Ovary (tissue), 9 donors: ENCODE results near the gene KATNA1. TPM values are rescaled to one million over a fixed set of nuclear protein-coding genes. Genes with fewer than 3 reads are reported as not detected.

Source experiments
- DNase-seq, 5 donors: peaks; one replicate each; pipeline ENCODE4 v3.0.0-alpha.2; 2019 to 2020
- H3K27ac ChIP-seq, 2 donors: fragments of 200-600 bp; one replicate each; pipeline versions ENCODE4 v1.5.1 to v1.8.0; 2019 to 2022
- H3K27me3 ChIP-seq: fragments of 200-600 bp; one replicate; pipeline ENCODE4 v1.8.0; 2022
- H3K36me3 ChIP-seq: fragments of 200-600 bp; sonication (generic); one replicate; pipeline ENCODE4 v1.5.1; 2019
- H3K4me1 ChIP-seq: one replicate; pipeline ENCODE4 v1.8.1; 2013; ENCODE audit warnings: mild to moderate bottlenecking, moderate library complexity; ENCODE audit not compliant: insufficient read depth
- H3K4me3 ChIP-seq: fragments of 200-600 bp; sonication (generic); one replicate; pipeline ENCODE4 v1.5.1; 2017
- H3K9me3 ChIP-seq, 2 donors: fragments of 200-600 bp in 1 of 2; sonication (generic) in 1 of 2; one replicate each; pipeline versions ENCODE4 v1.5.1 to v1.8.1; 2013 to 2019; ENCODE audit warnings: mild to moderate bottlenecking in 1 of 2, moderate library complexity in 1 of 2
- EP300 ChIP-seq: sonication (generic); formaldehyde crosslinking; IDR thresholded peaks from one replicate; pipeline ENCODE4 v1.6.1; 2017; ENCODE audit warnings: antibody characterized with exemption
- POLR2A ChIP-seq: fragments of 450-650 bp; IDR thresholded peaks from one replicate; pipeline ENCODE4 v1.6.1; 2017; ENCODE audit warnings: antibody characterized with exemption, mild to moderate bottlenecking, moderate library complexity
- WGBS, 3 donors: extraction: QIAGEN DNeasy Blood & Tissue Kit in 1 of 3; methylation state at CpG; one replicate each; pipeline versions ENCODE4 v1.1.5 to v1.1.7; 2013 to 2017; 5-methylcytosine and 5-hydroxymethylcytosine counted together
- intact Hi-C, 4 donors: fragments of 100-400 bp; cut with DNase I; formaldehyde crosslinking; loops; one replicate each; pipeline versions ENCODE4 v1.11.0 to v1.15.1; 2022 to 2023
- polyA plus RNA-seq, 2 donors: library from polyadenylated mRNA; stranded (reverse); fragments of 200-250 nt in 1 of 2; fragments of 350-450 nt in 1 of 2; fragmentation: Illumina TruSeq in 1 of 2; extraction: RNeasy Lipid Tissue Mini Kit (QIAGEN cat#74804) in 1 of 2; gene quantifications; one replicate each; pipeline ENCODE4 v1.2.3, GENCODE V29; 2013 to 2014
- total RNA-seq, 7 donors: library from RNA; depleted of rRNA in 2 of 7; stranded (reverse); fragments of >200 nt in 2 of 7; fragmentation: NEBNext Ultra II Directional in 3 of 7; extraction: Animal tissue kit (Norgen Biotek cat#: 25700) in 3 of 7; gene quantifications; one replicate each; pipeline versions ENCODE4 v1.1.0 to v1.2.4, GENCODE V29; 2016 to 2023
- TF ChIP-seq, protein P1 (sequence below), 3 donors: fragments of 450-650 bp in 2 of 3; fragments of 200-600 bp in 1 of 3; IDR thresholded peaks; one replicate each; pipeline versions ENCODE4 v1.5.1 to v1.8.0; 2016 to 2022; ENCODE audit warnings: antibody characterized with exemption in 3 of 3, mild to moderate bottlenecking in 1 of 3
- donor health status: DM: no; HTN: no; CAD: no; lungs with moderate emphysema.
- donor health status: DM: no; HTN: no; CAD: no.
- donor health status: Bipolar disorder and iron deficiency.
- donor health status: DM: yes; HTN: yes; CAD: no.
- donor health status: DM: no; HTN: no; CAD: no.
- donor health status: DM: yes; HTN: yes; CAD: no.

KATNA1 gene
- total and polyA plus RNA-seq, 9 donors, result 10.6 to 31.4 (median 19.0) TPM

GRCh38 chr6:149628875-149629510, 19.5 kb downstream of the KATNA1 start:
- Histone ChIP-seq H3K36me3 (no peaks in the 10 kb centered on the region), H3K4me3 (no peak overlapping the region)

GRCh38 chr6:149627672-149628071, 20.8 kb downstream of the KATNA1 start:
- Histone ChIP-seq H3K4me3 (no peak overlapping the region), H3K27me3 (no peaks in the 10 kb centered on the region), H3K36me3 (no peaks in the 10 kb centered on the region), H3K4me1 (no peaks in the 10 kb centered on the region), H3K27ac (no peak overlapping the region), H3K9me3 (no peaks in the 10 kb centered on the region)
- TF ChIP-seq EP300, result no peak
- no peak for TF ChIP-seq POLR2A
- no peak for DNase-seq
- intact Hi-C loops, result no loop called here

More at GRCh38 chr6:149628875-149629510, 19.5 kb downstream of the KATNA1 start:
- DNase-seq, result no peak
- no peaks in the 10 kb centered on the region for H3K27me3 ChIP-seq
- no peaks in the 10 kb centered on the region for H3K4me1 ChIP-seq
- H3K9me3 ChIP-seq, result no peaks in the 10 kb centered on the region
- intact Hi-C loops, result no loop called here
- TF ChIP-seq POLR2A, result no peak
- TF ChIP-seq EP300, result no peak
- TF ChIP-seq, protein P1, sequence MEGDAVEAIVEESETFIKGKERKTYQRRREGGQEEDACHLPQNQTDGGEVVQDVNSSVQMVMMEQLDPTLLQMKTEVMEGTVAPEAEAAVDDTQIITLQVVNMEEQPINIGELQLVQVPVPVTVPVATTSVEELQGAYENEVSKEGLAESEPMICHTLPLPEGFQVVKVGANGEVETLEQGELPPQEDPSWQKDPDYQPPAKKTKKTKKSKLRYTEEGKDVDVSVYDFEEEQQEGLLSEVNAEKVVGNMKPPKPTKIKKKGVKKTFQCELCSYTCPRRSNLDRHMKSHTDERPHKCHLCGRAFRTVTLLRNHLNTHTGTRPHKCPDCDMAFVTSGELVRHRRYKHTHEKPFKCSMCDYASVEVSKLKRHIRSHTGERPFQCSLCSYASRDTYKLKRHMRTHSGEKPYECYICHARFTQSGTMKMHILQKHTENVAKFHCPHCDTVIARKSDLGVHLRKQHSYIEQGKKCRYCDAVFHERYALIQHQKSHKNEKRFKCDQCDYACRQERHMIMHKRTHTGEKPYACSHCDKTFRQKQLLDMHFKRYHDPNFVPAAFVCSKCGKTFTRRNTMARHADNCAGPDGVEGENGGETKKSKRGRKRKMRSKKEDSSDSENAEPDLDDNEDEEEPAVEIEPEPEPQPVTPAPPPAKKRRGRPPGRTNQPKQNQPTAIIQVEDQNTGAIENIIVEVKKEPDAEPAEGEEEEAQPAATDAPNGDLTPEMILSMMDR (IDR thresholded peaks at IDR 0.05), result no peak
- no peak overlapping the region for H3K27ac ChIP-seq
- WGBS, 3 donors, result 91 to 97% (median 94%) methylated on average over 4 of the region's 4 CpGs

DNA sequence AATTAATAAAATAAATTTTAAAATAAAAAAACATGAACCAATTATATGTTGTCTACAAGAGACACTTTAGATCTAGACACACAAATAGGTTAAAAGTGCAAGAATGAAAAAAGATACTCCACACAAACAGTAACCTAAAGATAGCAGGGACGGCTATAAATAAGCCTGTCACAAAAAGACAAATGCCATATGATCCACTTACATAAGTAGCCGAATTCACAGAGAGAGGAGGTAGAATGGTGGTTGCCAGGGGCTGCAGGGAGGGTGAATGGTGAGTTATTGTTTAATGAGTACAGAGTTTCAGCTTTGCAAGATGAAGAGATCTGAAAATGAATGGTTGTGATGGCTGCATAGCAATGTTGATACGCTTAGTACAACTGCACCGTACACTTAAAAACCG, 32.7 kb downstream of the KATNA1 start:
- TF ChIP-seq EP300 (no peak), POLR2A (no peak)
- TF ChIP-seq, protein P1 (IDR thresholded peaks at IDR 0.05), result no peak
- Histone ChIP-seq H3K9me3 (no peaks in the 10 kb centered on the region), H3K4me3 (no peak overlapping the region), H3K27ac (no peak overlapping the region), H3K27me3 (no peaks in the 10 kb centered on the region), H3K4me1 (no peaks in the 10 kb centered on the region), H3K36me3 (no peaks in the 10 kb centered on the region)
- intact Hi-C loops, result no loop called here
- WGBS, 3 donors, result 65 to 75% (median 66%) methylated on average over 5 of the region's 5 CpGs
- DNase-seq, result no peak

DNA sequence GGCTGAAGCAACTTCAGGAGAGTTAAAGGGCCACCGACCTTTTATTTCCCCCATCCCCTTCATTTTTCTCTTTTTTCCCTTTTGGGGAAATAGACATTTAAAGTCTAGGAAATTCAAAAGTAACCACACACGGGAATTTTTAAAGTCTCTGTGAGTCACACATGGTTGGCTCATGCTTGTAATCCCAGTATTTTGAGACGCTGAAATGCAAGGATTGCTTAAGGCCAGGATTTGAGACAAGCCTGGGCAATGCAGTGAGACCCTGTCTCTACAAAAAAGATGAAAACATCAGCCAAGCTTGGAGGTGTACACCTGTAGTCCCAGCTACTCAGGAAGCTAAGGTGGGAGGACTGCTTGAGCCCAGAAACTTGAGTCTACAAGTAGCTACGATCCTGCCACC, 34.2 kb downstream of the KATNA1 start:
- TF ChIP-seq, protein P1 (IDR thresholded peaks at IDR 0.05), result no peak
- TF ChIP-seq EP300, result no peak
- TF ChIP-seq POLR2A, result no peak
- no peaks in the 10 kb centered on the region for H3K4me1 ChIP-seq
- WGBS, 3 donors, result 90 to 94% (median 91%) methylated on average over 4 of the region's 4 CpGs
- no peaks in the 10 kb centered on the region for H3K27me3 ChIP-seq
- no peaks in the 10 kb centered on the region for H3K36me3 ChIP-seq
- no peak overlapping the region for H3K4me3 ChIP-seq
- no peaks in the 10 kb centered on the region for H3K9me3 ChIP-seq
- DNase-seq, result no peak
- H3K27ac ChIP-seq, result no peak overlapping the region
- intact Hi-C loops, result no loop called here

DNA sequence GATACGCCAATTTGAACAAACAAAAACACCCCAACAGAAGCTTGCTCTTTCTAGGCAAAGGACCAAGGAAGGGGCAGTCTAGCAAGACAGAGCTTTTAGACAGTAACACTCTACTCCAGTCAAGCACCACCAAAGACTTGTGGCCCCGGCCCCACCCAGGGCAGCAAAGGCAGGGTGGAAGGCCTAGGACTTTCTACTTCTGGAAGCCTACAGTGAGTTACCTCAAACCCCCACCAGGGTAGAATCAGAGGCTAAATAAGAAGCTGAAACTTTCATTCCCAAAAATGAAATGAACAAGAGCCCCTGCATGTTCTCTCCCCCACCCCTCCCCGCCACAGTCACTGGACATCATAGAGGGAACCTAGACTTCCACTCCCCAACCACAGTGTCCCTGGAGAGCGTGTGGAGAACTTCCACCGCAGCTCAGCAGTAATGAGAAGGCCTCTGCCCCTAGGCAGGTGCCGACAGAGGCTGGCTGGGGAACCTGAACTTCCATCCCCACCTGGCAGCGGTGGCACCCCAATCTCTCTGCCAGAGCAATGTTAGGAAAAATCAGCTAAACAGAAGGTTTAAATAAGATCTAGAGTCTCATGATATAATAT, 40.0 kb downstream of the KATNA1 start:
- intact Hi-C loops, result no loop called here
- H3K27ac ChIP-seq, result no peak overlapping the region
- H3K4me3 ChIP-seq, result no peak overlapping the region
- DNase-seq, result no peak
- TF ChIP-seq, protein P1 (IDR thresholded peaks at IDR 0.05), result no peak
- TF ChIP-seq EP300, result no peak
- no peak for TF ChIP-seq POLR2A
- 96% methylated on average over 7 of the region's 7 CpGs for WGBS, 3 donors
- H3K36me3 ChIP-seq, result no peaks in the 10 kb centered on the region
- H3K9me3 ChIP-seq, result no peaks in the 10 kb centered on the region
- H3K27me3 ChIP-seq, result no peaks in the 10 kb centered on the region
- no peaks in the 10 kb centered on the region for H3K4me1 ChIP-seq
